Fibroblast of the aortic adventitia (primary cell): ENCODE measurements around the gene FHIT. TPM values are rescaled to one million over a fixed set of nuclear protein-coding genes. Genes with fewer than 3 reads are reported as not detected.

Source experiments
- DNase-seq: peaks from one replicate; pipeline ENCODE4 v3.0.0-alpha.2; 2010; ENCODE audit warnings: low read depth
- H3K4me3 ChIP-seq: 2 replicates; pipeline ENCODE4 v1.5.1; 2011; ENCODE audit warnings: low read depth, mild to moderate bottlenecking, control low read depth, low read length, moderate library complexity
- total RNA-seq: library from RNA; depleted of rRNA; stranded (reverse); fragments of >200 nt; gene quantifications from 2 replicates; pipeline ENCODE4 v1.2.3, GENCODE V29; 2012; ENCODE audit warnings: low replicate concordance
- TF ChIP-seq, protein P1 (sequence below): IDR thresholded peaks from 2 replicates; pipeline ENCODE4 v1.5.1; 2011; ENCODE audit warnings: mild to moderate bottlenecking, low read length, control low read depth, inconsistent platforms; ENCODE audit not compliant: insufficient read depth

FHIT gene
- total RNA-seq, 1 donor: 1.5 TPM

DNA sequence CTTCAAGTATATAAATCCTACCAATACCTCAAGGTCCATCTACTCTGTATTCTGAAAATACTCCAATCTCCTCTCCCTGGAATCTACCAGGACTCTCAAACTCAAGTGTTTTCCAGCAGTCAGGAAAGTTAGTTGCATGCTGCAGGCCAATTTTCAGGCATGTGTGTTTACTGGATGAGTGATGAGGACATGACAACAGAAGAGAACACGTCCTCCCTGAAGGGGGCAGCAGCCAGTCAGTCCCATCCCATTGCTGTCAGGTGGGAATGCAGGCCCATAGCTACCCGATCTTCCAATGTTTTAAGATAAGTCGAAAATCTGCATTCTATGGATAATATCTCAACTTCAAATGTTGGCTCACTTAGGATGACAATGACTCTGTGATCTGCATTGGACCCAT, 496.2 kb downstream of the FHIT start:
- TF ChIP-seq, protein P1, sequence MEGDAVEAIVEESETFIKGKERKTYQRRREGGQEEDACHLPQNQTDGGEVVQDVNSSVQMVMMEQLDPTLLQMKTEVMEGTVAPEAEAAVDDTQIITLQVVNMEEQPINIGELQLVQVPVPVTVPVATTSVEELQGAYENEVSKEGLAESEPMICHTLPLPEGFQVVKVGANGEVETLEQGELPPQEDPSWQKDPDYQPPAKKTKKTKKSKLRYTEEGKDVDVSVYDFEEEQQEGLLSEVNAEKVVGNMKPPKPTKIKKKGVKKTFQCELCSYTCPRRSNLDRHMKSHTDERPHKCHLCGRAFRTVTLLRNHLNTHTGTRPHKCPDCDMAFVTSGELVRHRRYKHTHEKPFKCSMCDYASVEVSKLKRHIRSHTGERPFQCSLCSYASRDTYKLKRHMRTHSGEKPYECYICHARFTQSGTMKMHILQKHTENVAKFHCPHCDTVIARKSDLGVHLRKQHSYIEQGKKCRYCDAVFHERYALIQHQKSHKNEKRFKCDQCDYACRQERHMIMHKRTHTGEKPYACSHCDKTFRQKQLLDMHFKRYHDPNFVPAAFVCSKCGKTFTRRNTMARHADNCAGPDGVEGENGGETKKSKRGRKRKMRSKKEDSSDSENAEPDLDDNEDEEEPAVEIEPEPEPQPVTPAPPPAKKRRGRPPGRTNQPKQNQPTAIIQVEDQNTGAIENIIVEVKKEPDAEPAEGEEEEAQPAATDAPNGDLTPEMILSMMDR: no peak
- no peak for DNase-seq
- no peak overlapping the region for H3K4me3 ChIP-seq

DNA sequence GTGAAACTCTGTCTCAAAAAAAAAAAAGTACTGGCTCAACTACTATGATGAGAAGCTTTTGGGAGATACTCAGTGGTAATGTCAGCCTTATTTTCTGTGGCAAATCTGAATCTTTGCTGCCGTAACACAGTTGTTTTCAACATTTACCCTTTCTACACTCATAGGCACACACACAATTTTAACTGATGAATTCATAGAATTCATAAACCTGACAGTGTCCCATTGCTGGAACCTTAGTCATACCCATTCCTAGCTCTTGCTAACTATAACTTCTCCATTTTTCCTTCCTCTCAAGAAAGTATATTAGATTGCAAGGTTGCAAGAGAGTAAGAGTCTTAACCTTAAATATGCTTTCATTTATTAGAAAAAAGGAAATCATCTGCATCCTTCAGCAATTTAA, 496.6 kb downstream of the FHIT start:
- no peak for DNase-seq
- TF ChIP-seq, protein P1: no peak
- no peak overlapping the region for H3K4me3 ChIP-seq

DNA sequence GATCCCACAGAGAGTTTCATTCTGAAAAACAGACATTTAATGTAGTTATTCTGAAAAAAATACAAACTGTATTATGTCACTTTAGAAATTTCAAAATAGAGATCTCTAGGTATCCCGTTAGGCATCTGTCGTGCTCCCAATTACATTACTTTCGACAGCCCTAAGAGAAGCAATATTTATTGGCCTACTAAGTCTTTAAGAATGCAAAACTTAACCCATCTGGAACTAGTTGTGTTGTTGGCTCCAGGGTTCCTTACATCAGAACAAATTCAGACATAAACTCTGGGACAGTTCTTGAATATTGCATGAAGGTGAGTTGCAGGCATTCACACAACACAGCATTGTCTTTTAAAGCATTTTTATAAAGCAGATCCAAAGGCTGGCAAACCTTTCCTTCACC, 498.4 kb downstream of the FHIT start:
- TF ChIP-seq, protein P1: no peak
- DNase-seq: peak; percentile 9
- no peak overlapping the region for H3K4me3 ChIP-seq

DNA sequence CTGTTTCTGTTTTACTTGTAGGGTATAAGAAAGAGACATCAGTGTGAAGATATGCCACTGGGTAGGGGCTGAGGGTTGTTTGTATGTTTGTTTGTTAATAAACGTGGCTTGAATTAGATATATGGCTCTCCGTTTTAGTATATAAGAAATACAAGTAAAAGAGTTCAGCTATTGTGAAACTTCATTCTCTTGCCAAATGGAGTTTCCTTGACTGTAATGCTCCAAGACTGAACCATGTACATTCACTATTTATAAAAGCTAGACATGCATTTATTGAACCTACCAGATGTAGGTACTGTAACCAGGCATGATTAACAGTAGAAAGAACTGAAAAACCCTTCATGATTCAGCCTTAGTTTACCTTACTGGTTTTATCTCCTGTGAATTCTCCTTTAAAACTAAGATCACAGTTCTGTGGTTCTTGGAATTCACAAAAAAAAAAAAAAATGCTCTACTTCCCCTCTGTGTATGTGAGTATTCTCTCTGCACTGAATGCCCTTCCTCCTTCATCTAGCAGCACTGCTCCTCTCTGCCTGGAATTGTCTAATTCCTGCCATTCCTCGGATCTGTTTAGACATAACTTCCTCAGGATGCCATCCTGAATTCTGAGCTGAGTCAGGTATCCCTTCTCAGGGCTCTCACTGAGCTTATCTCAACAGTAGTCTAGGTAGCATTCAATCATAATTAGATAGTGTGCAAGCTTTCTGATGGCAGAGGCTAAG, 504.4 kb downstream of the FHIT start:
- TF ChIP-seq, protein P1: no peak
- DNase-seq: peak; percentile 23
- H3K4me3 ChIP-seq: no peak overlapping the region

DNA sequence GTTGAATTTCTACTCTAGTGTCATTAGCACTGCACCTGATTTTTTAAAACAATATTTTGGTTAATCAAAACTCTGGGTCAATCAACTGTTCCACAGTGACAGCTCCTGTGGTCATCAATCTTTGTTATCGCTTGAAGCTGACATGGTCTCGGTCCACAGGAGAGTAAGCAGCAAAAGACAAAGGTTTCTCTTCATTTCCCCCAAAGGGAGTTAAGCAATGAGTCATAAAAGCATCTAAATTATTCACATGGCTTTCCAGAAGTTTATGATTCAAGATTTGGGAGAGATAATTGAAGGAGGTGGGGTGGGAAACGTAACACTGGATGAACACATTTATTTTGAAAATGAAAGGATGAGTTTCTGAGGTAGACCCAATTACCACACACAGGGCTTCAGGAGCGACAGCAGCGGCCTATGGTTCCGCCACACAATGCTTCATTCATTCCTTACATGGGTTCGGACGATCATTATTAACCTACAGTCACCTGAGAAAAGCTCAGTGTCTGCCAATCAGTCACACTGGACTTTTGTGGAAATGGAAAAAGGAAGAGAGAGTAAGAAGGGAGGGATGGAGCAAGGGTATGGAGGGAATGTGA, 505.1 kb downstream of the FHIT start:
- H3K4me3 ChIP-seq: no peak overlapping the region
- TF ChIP-seq, protein P1: no peak
- no peak for DNase-seq

DNA sequence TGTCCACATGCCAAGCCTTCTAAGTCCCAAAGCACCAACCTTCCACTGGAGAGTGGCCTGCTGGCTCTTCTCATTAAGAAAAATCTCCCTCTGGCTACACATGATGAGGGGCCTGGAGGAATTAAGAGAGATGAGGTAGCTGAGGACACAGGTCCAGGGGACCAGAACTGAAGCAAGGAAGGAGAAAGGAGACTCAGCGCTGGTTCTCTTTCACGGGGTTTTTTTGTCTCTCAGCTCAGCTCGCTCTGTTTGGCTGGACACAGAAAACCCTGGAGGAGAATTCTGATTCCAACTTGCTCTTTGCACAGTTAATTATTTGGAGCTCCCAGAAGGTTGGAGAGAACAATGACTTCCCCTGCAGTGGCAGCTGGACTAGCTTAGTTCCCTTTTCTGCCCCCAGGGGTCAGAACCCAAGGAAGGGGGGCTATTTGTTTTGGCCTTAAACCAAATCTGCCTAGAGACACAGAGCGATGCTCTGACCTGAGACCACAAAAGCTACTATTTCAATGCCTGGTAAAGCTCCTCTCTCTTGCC, 507.6 kb downstream of the FHIT start:
- no peak overlapping the region for H3K4me3 ChIP-seq
- TF ChIP-seq, protein P1: no peak
- no peak for DNase-seq
